ENCODE results near the gene MAP1B. TPM values are rescaled to one million over a fixed set of nuclear protein-coding genes. Genes with fewer than 3 reads are reported as not detected.

The MAP1B gene
- polyA plus RNA-seq, 3 donors: 0.02 TPM; not detected in 2

DNA sequence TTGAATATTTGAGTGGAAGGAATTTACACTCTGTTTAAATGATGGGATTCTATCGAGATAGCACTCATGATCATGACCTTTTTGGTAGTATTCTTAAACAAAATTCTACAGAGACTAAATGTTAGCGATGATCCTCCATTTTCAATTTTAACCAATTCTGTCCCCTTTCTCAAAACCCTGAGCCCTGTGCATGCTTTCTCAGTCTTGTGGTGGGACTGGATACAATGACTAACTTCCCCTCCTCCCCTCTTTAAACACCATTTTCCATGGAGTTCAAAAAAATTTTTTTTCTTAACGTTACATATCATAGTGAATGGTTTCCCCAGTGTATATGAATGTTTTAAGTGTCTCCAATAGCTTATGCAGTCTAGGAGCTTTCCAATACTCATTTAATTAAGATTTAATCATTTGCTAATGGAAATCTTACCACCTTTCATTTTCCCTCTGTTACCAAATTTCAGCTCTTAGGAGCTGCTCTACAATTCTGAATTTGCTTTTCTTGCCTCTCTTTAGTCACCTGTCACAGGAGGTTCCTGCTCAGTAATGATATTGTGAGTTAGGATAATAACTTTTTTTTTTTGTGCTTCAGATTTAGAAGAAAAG, 101.2 kb downstream of the MAP1B start:
- no peak overlapping the region for H3K27ac ChIP-seq (ENCODE audit: low read depth in 1 of 2, low read length in 2 of 2)
- H4K20me1 ChIP-seq (ENCODE audit: insufficient read depth, low read length): no peaks in the 10 kb centered on the region
- Mint-ChIP-seq H3K9me3 (no peaks in the 10 kb centered on the region), H3K27me3 (ENCODE audit: low read depth in 3 of 3) (peaks cover 0 to 5% (median 2%) of the 10 kb centered on the region in 3 donors), H3K4me1 (no peaks in the 10 kb centered on the region), H3K36me3 (no peaks in the 10 kb centered on the region), H3K4me3 (no peak overlapping the region), H3K27ac (no peak overlapping the region)
- no peaks in the 10 kb centered on the region for H3K9me3 ChIP-seq (replicated peaks in 1 of 2; ENCODE audit: control insufficient read depth in 1 of 2, insufficient read depth in 1 of 2, low read length in 2 of 2)
- H3K4me2 ChIP-seq (replicated peaks; ENCODE audit: extremely low read depth, low read length, poor library complexity, severe bottlenecking): no peak overlapping the region
- H3K36me3 ChIP-seq (replicated peaks in 1 of 2; ENCODE audit: control insufficient read depth in 1 of 2, insufficient read depth in 2 of 2, low read length in 2 of 2): no peaks in the 10 kb centered on the region
- intact Hi-C loops (cut with micrococcal nuclease): no loop called here
- no peaks in the 10 kb centered on the region for H3K27me3 ChIP-seq (ENCODE audit: control insufficient read depth in 2 of 2, insufficient read depth in 2 of 2, low read length in 2 of 2)
- no peak overlapping the region for H3K4me3 ChIP-seq (replicated peaks in 1 of 3; ENCODE audit: low read depth in 2 of 3, low read length in 3 of 3)
- no peaks in the 10 kb centered on the region for H3K4me1 ChIP-seq (ENCODE audit: control insufficient read depth in 1 of 2, insufficient read depth in 2 of 2, low read length in 2 of 2)
- no peak overlapping the region for H2AFZ ChIP-seq (ENCODE audit: insufficient read depth, low read depth, low read length, poor library complexity, severe bottlenecking)
- WGBS (ENCODE audit: insufficient coverage): 100% methylated on average over 1 of the region's 3 CpGs
- no peaks in the 10 kb centered on the region for H3K79me2 ChIP-seq (ENCODE audit: insufficient read depth, low read length)
- H3K9ac ChIP-seq (ENCODE audit: insufficient read depth, low read length, poor library complexity, severe bottlenecking): no peak overlapping the region
- TF ChIP-seq, protein P1, sequence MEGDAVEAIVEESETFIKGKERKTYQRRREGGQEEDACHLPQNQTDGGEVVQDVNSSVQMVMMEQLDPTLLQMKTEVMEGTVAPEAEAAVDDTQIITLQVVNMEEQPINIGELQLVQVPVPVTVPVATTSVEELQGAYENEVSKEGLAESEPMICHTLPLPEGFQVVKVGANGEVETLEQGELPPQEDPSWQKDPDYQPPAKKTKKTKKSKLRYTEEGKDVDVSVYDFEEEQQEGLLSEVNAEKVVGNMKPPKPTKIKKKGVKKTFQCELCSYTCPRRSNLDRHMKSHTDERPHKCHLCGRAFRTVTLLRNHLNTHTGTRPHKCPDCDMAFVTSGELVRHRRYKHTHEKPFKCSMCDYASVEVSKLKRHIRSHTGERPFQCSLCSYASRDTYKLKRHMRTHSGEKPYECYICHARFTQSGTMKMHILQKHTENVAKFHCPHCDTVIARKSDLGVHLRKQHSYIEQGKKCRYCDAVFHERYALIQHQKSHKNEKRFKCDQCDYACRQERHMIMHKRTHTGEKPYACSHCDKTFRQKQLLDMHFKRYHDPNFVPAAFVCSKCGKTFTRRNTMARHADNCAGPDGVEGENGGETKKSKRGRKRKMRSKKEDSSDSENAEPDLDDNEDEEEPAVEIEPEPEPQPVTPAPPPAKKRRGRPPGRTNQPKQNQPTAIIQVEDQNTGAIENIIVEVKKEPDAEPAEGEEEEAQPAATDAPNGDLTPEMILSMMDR (IDR thresholded peaks at IDR 0.05): no peak
- no peak for DNase-seq

DNA sequence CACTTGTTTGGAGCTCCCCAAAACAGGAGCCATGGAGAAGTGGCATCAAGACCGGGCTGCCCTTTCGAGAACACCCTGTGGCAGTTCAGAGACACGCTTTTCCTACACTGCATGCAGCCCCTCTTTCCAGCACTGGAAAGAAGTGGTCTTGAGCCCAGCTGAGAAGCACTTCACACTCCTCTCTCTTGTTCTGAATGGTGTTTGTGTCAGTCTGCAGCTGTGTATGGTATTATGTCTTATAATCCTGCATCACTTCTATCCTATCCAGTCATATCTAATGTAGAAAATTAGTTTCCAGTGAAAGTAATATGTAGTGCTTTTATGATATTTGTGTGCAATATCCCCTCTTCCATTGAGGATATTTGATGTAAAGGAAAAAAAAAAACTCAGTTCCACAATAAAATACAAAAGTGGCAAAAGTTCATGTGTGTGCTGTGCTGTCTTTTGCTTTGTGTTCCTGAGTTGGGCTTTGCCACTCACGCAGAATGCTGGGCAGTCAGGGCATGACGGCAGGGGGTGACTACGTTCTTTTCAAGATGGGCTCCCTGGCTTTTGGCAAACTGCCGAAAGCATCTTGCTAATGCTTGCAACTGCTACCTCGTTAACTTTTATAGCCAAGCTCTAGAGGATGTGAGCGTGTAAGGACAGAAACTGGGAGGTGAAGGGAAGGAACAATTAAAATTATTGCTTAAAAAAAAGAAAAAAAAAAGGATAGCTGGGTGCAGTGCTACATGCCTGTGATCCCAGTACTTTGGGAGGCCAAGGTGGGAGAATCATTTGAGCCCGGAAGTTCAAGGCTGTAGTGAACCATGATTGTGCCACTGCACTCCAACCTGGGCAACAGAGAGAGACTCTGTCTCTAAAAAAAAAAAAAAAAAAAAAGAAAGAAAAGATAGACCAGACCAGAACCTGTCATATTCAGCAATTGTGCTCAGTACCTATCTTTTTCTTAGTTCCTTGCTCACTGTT, 102.2 kb downstream of the MAP1B start:
- no peaks in the 10 kb centered on the region for H3K79me2 ChIP-seq (ENCODE audit: insufficient read depth, low read length)
- no peak overlapping the region for H3K27ac ChIP-seq (ENCODE audit: low read depth in 1 of 2, low read length in 2 of 2)
- no peak overlapping the region for H3K4me2 ChIP-seq (replicated peaks; ENCODE audit: extremely low read depth, low read length, poor library complexity, severe bottlenecking)
- 100% methylated on average over 7 of the region's 10 CpGs for WGBS (ENCODE audit: insufficient coverage)
- DNase-seq: no peak
- no peak overlapping the region for H3K27ac Mint-ChIP-seq
- H3K4me1 Mint-ChIP-seq: no peaks in the 10 kb centered on the region
- TF ChIP-seq, protein P1 (IDR thresholded peaks at IDR 0.05): no peak
- H3K27me3 ChIP-seq (ENCODE audit: control insufficient read depth in 2 of 2, insufficient read depth in 2 of 2, low read length in 2 of 2): no peaks in the 10 kb centered on the region
- H3K9ac ChIP-seq (ENCODE audit: insufficient read depth, low read length, poor library complexity, severe bottlenecking): no peak overlapping the region
- H3K36me3 Mint-ChIP-seq: no peaks in the 10 kb centered on the region
- no peaks in the 10 kb centered on the region for H3K36me3 ChIP-seq (replicated peaks in 1 of 2; ENCODE audit: control insufficient read depth in 1 of 2, insufficient read depth in 2 of 2, low read length in 2 of 2)
- H3K9me3 Mint-ChIP-seq: no peaks in the 10 kb centered on the region
- no peak overlapping the region for H2AFZ ChIP-seq (ENCODE audit: insufficient read depth, low read depth, low read length, poor library complexity, severe bottlenecking)
- intact Hi-C loops (cut with micrococcal nuclease): no loop called here
- H3K4me3 Mint-ChIP-seq: no peak overlapping the region
- no peaks in the 10 kb centered on the region for H4K20me1 ChIP-seq (ENCODE audit: insufficient read depth, low read length)
- no peaks in the 10 kb centered on the region for H3K4me1 ChIP-seq (ENCODE audit: control insufficient read depth in 1 of 2, insufficient read depth in 2 of 2, low read length in 2 of 2)
- no peak overlapping the region for H3K4me3 ChIP-seq (replicated peaks in 1 of 3; ENCODE audit: low read depth in 2 of 3, low read length in 3 of 3)
- no peaks in the 10 kb centered on the region for H3K9me3 ChIP-seq (replicated peaks in 1 of 2; ENCODE audit: control insufficient read depth in 1 of 2, insufficient read depth in 1 of 2, low read length in 2 of 2)
- peaks cover 0 to 5% (median 2%) of the 10 kb centered on the region in 3 donors for H3K27me3 Mint-ChIP-seq (ENCODE audit: low read depth in 3 of 3)
